SK-N-SH (cell line): Measurements from ENCODE around the gene LAPTM5. TPM values are rescaled to one million over a fixed set of nuclear protein-coding genes. Genes with fewer than 3 reads are reported as not detected.

Experiments used
- CTCF ChIA-PET: fragments of 300-600, 350-600 bp; formaldehyde crosslinking; extraction: SDS; loops from one replicate; lab custom pipeline; 2021; lab: Yijun Ruan, JAX
- POLR2A ChIA-PET: fragments of 350-600 bp; sonication (Branson Sonifier 250); formaldehyde crosslinking; extraction: SDS; loops from one replicate; lab custom pipeline; 2020; ENCODE audit warnings: antibody characterized with exemption, inconsistent platforms; lab: Yijun Ruan, JAX
- DNase-seq: peaks from one replicate; pipeline ENCODE4 v3.0.0; 2012
- H2AFZ ChIP-seq: fragments of 200-600 bp; sonication (generic); 2 replicates; pipeline ENCODE4 v1.8.1; 2016; ENCODE audit warnings: antibody characterized with exemption, mild to moderate bottlenecking, low read depth
- H3F3A ChIP-seq: fragments of 200-600 bp; sonication (generic); replicated peaks from 2 replicates; pipeline ENCODE3; 2016; ENCODE audit warnings: antibody characterized with exemption, mild to moderate bottlenecking; ENCODE audit not compliant: insufficient read depth
- H3K27ac ChIP-seq, 2 experiments: fragments of 200-500 bp in 1 of 2; fragments of 200-600 bp in 1 of 2; sonication (Bioruptor generic) in 1 of 2; sonication (generic), shearing (Covaris generic) in 1 of 2; 2 replicates each; pipeline versions ENCODE4 v1.5.1 to v1.6.1; 2014 to 2016; ENCODE audit warnings: low read depth in 2 of 2, inconsistent platforms in 1 of 2, low read length in 1 of 2, mild to moderate bottlenecking in 1 of 2, mixed read lengths in 1 of 2
- H3K27me3 ChIP-seq: fragments of 200-600 bp; sonication (generic), shearing (Covaris generic); 2 replicates; pipeline ENCODE4 v1.6.1; 2016; ENCODE audit warnings: mixed run types; ENCODE audit not compliant: insufficient read depth
- H3K36me3 ChIP-seq, 2 experiments: fragments of 200-500 bp in 1 of 2; fragments of 200-600 bp in 1 of 2; sonication (Bioruptor generic) in 1 of 2; sonication (generic) in 1 of 2; replicated peaks in 1 of 2; 2 replicates each; pipeline versions ENCODE3 to v1.5.1; 2014 to 2016; ENCODE audit warnings: low read length in 1 of 2, mild to moderate bottlenecking in 1 of 2; ENCODE audit not compliant: insufficient read depth in 2 of 2, control insufficient read depth in 1 of 2
- H3K4me1 ChIP-seq, 2 experiments: fragments of 200-500 bp in 1 of 2; fragments of 200-600 bp in 1 of 2; sonication (Bioruptor generic) in 1 of 2; sonication (generic), shearing (Covaris generic) in 1 of 2; 2 replicates each; pipeline versions ENCODE4 v1.5.1 to v1.6.1; 2014 to 2016; ENCODE audit warnings: low read depth in 1 of 2, low read length in 1 of 2, mixed run types in 1 of 2; ENCODE audit not compliant: insufficient read depth in 2 of 2, control insufficient read depth in 1 of 2
- H3K4me2 ChIP-seq: fragments of 200-600 bp; sonication (generic), shearing (Covaris generic); 2 replicates; pipeline ENCODE4 v1.6.1; 2017; ENCODE audit warnings: mixed run types
- H3K4me3 ChIP-seq, 2 experiments: fragments of 200-500 bp in 1 of 2; fragments of 200-600 bp in 1 of 2; sonication (Bioruptor generic) in 1 of 2; sonication (generic), shearing (Covaris generic) in 1 of 2; 2 replicates each; pipeline versions ENCODE4 v1.5.1 to v1.8.1; 2014 to 2016; ENCODE audit warnings: low read depth in 2 of 2, inconsistent platforms in 1 of 2, low read length in 1 of 2, mild to moderate bottlenecking in 1 of 2, mixed read lengths in 1 of 2, moderate library complexity in 1 of 2
- H3K79me2 ChIP-seq: fragments of 200-600 bp; sonication (generic); 2 replicates; pipeline ENCODE4 v1.8.1; 2017; ENCODE audit warnings: mild to moderate bottlenecking; ENCODE audit not compliant: insufficient read depth
- H3K9ac ChIP-seq: fragments of 200-600 bp; sonication (generic); 2 replicates; pipeline ENCODE4 v1.6.1; 2017; ENCODE audit warnings: mixed run types
- H3K9me2 ChIP-seq: fragments of 200-600 bp; sonication (generic); 2 replicates; pipeline ENCODE4 v1.6.1; 2017; ENCODE audit warnings: mixed run types
- H3K9me3 ChIP-seq: fragments of 200-600 bp; sonication (generic); 2 replicates; pipeline ENCODE4 v1.6.1; 2017; ENCODE audit warnings: mixed run types, mild to moderate bottlenecking, moderate library complexity
- H4K20me1 ChIP-seq: fragments of 200-600 bp; sonication (generic); 2 replicates; pipeline ENCODE4 v1.6.1; 2017; ENCODE audit warnings: mild to moderate bottlenecking, mixed run types; ENCODE audit not compliant: insufficient read depth
- ELF1 ChIP-seq: IDR thresholded peaks from 2 replicates; pipeline ENCODE4 v1.4.0; 2012
- FOSL2 ChIP-seq: IDR thresholded peaks from 2 replicates; pipeline ENCODE4 v1.4.0; 2012; ENCODE audit warnings: low read depth, mild to moderate bottlenecking, moderate library complexity, borderline replicate concordance
- NFIC ChIP-seq: IDR thresholded peaks from 2 replicates; pipeline ENCODE4 v1.4.0; 2012; ENCODE audit warnings: borderline replicate concordance
- POLR2AphosphoS5 ChIP-seq: IDR thresholded peaks from 2 replicates; pipeline ENCODE4 v1.6.1; 2012; ENCODE audit warnings: low read depth, low read length
- RFX5 ChIP-seq: IDR thresholded peaks from 2 replicates; pipeline ENCODE4 v1.6.1; 2012; ENCODE audit warnings: mild to moderate bottlenecking, improper control_type of control experiment, low read length
- RXRA ChIP-seq: IDR thresholded peaks from 2 replicates; pipeline ENCODE4 v1.4.0; 2012; ENCODE audit warnings: low read depth, mild to moderate bottlenecking, borderline replicate concordance
- SIN3A ChIP-seq: IDR thresholded peaks from 2 replicates; pipeline ENCODE4 v1.6.1; 2012; ENCODE audit warnings: low read depth, mild to moderate bottlenecking, low read length, moderate library complexity, borderline replicate concordance
- TCF12 ChIP-seq: IDR thresholded peaks from 2 replicates; pipeline ENCODE4 v1.4.0; 2012
- YY1 ChIP-seq: IDR thresholded peaks from 2 replicates; pipeline ENCODE4 v1.4.0; 2012; ENCODE audit warnings: low read depth, mild to moderate bottlenecking
- WGBS: methylation state at CpG from one replicate; pipeline ENCODE4 v1.1.6; 2017; ENCODE audit warnings: low lambda C conversion rate; 5-methylcytosine and 5-hydroxymethylcytosine counted together
- polyA plus RNA-seq, 3 experiments: library from polyadenylated mRNA; depleted of rRNA; stranded (reverse); fragments of >200 nt; gene quantifications; 2 replicates each; pipeline ENCODE4 v1.2.3, GENCODE V29; 2012
- TF ChIP-seq, protein P1 (sequence below): IDR thresholded peaks from 2 replicates; pipeline ENCODE4; 2012
- TF ChIP-seq, protein P2 (sequence below): IDR thresholded peaks from 2 replicates; pipeline ENCODE4 v1.4.0; 2012; ENCODE audit warnings: low read depth
- TF ChIP-seq, protein P3 (sequence below): IDR thresholded peaks from 2 replicates; pipeline ENCODE4 v1.4.0; 2012; ENCODE audit warnings: low read depth, borderline replicate concordance
- TF ChIP-seq, protein P4 (sequence below): IDR thresholded peaks from 2 replicates; pipeline ENCODE4 v1.6.1; 2012; ENCODE audit warnings: mild to moderate bottlenecking, low read depth, low read length, moderate library complexity

LAPTM5 gene
- polyA plus RNA-seq, 1 of the 3 experiments (the other 2 are of a cell fraction) = 1.1 TPM

DNA sequence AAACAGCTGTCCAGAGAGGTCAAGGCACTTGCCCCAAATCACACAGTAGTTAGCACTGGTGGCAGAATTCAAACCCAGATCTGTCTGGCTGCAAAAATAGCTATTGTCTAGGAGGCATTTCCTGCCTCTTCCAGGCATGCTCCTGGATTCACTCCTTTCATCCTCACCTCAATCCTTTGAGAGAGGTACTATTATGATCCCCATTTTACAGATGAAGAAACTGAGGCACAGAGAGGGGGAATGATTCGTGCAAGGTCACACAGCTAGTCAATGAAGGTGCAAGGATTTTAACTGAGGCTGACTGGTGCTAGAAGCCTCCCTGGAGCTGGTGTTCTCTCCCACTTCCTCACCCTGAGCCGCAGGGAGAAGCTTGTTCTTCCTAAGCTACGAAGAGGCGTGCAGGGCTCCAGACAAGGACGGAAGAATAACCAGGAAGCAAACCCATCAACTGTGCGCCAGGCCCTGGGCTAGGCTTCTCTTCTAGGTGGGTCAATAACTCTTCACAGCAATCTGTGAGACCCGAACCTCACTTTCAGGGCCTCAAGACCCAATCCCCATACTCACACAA is 631 bp upstream of the LAPTM5 start (continued):
- TF ChIP-seq NFIC (no peak), ELF1 (no peak), YY1 (no peak), TCF12 (no peak)

DNA sequence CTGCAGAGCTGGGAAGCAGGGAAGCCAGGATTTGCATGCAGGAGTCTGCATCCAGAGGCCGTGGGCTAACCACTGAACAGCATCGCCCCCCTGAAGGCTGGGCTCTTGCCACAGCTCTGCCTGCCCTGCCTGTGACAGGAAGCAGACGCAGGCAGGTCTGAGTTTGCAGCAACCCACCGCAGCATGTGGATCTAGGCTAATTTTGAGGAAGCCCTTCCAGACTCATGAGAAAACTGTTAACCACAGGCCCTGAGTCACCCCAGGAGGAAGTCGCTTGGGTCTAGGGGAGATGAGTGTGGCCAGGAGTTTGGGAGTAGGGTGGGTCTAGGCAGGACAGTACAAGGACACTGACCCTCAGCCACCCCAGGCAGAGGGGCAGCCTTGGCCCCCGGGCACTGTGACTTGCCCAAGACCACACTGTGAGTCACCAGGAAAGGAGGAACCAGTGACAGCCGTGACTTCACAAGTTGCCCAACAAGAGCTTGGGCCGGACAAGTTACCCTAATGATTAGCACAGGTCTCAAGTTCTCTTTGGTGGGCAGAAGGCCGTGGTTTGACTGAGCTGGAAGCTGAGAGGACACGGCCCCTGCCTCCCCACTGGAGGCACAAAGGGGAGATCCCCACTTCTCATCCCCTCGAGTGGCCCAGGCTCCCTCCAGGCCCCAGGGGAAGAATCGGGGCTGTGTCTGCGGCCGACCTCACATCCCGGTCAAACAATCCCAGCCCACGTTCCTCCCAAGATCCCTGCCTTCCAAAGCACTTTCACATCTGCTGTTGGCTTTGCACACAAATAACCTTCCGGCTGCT is 826 bp downstream of the LAPTM5 start:
- ChIA-PET CTCF (interaction anchor here (0.9 to 4.7 kb wide), 6 partner anchors 10 to 102 kb away, joined by 3 to 24 read pairs (median 5); no protein-coding TSS in a partner anchor), POLR2A (no interaction called here)
- Histone ChIP-seq H3K27me3 (no peaks in the 10 kb centered on the region), H3K27ac (peak overlapping the region in 1 of 2 experiments; percentile 14; a peak in 1 of 4 replicates), H2AFZ (no peak overlapping the region), H3K9ac (no peak overlapping the region), H3K4me3 (no peak overlapping the region), H4K20me1 (no peaks in the 10 kb centered on the region), H3K4me2 (0 out of 2 replicates have a peak overlapping the region, but pooled peaks have one; percentile 27), H3K4me1 (peaks cover 4 to 5% of the 10 kb centered on the region in 2 experiments; a peak in 2 of 4 replicates), H3K79me2 (no peaks in the 10 kb centered on the region), H3F3A (no peaks in the 10 kb centered on the region), H3K36me3 (no peaks in the 10 kb centered on the region)
- no peak for DNase-seq
- WGBS = 62% methylated on average over 14 of the region's 17 CpGs
- TF ChIP-seq POLR2AphosphoS5 (no peak), TCF12 (peak; percentile 85), RXRA (no peak), SIN3A (peak; percentile 43; the same call in 1 of the 2 replicates), RFX5 (no peak), FOSL2 (peak; percentile 54; the same call in 1 of the 2 replicates)
- TF ChIP-seq, protein P1, sequence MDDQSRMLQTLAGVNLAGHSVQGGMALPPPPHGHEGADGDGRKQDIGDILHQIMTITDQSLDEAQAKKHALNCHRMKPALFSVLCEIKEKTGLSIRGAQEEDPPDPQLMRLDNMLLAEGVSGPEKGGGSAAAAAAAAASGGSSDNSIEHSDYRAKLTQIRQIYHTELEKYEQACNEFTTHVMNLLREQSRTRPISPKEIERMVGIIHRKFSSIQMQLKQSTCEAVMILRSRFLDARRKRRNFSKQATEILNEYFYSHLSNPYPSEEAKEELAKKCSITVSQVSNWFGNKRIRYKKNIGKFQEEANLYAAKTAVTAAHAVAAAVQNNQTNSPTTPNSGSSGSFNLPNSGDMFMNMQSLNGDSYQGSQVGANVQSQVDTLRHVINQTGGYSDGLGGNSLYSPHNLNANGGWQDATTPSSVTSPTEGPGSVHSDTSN = peak; percentile 53
- TF ChIP-seq, protein P2, sequence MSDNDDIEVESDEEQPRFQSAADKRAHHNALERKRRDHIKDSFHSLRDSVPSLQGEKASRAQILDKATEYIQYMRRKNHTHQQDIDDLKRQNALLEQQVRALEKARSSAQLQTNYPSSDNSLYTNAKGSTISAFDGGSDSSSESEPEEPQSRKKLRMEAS = peak; percentile 44; the same call in 1 of the 2 replicates
- TF ChIP-seq, protein P3, sequence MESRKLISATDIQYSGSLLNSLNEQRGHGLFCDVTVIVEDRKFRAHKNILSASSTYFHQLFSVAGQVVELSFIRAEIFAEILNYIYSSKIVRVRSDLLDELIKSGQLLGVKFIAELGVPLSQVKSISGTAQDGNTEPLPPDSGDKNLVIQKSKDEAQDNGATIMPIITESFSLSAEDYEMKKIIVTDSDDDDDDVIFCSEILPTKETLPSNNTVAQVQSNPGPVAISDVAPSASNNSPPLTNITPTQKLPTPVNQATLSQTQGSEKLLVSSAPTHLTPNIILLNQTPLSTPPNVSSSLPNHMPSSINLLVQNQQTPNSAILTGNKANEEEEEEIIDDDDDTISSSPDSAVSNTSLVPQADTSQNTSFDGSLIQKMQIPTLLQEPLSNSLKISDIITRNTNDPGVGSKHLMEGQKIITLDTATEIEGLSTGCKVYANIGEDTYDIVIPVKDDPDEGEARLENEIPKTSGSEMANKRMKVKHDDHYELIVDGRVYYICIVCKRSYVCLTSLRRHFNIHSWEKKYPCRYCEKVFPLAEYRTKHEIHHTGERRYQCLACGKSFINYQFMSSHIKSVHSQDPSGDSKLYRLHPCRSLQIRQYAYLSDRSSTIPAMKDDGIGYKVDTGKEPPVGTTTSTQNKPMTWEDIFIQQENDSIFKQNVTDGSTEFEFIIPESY = no peak
- TF ChIP-seq, protein P4, sequence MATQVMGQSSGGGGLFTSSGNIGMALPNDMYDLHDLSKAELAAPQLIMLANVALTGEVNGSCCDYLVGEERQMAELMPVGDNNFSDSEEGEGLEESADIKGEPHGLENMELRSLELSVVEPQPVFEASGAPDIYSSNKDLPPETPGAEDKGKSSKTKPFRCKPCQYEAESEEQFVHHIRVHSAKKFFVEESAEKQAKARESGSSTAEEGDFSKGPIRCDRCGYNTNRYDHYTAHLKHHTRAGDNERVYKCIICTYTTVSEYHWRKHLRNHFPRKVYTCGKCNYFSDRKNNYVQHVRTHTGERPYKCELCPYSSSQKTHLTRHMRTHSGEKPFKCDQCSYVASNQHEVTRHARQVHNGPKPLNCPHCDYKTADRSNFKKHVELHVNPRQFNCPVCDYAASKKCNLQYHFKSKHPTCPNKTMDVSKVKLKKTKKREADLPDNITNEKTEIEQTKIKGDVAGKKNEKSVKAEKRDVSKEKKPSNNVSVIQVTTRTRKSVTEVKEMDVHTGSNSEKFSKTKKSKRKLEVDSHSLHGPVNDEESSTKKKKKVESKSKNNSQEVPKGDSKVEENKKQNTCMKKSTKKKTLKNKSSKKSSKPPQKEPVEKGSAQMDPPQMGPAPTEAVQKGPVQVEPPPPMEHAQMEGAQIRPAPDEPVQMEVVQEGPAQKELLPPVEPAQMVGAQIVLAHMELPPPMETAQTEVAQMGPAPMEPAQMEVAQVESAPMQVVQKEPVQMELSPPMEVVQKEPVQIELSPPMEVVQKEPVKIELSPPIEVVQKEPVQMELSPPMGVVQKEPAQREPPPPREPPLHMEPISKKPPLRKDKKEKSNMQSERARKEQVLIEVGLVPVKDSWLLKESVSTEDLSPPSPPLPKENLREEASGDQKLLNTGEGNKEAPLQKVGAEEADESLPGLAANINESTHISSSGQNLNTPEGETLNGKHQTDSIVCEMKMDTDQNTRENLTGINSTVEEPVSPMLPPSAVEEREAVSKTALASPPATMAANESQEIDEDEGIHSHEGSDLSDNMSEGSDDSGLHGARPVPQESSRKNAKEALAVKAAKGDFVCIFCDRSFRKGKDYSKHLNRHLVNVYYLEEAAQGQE = no peak
- TF ChIP-seq, all 33 proteins: peak for 5
- no peaks in the 10 kb centered on the region for H3K9me2 ChIP-seq
- no peaks in the 10 kb centered on the region for H3K9me3 ChIP-seq
